GM23248 (cell line): Measurements from ENCODE around the gene ESYT2.

Experiments used
- EZH2 ChIP-seq: fragments of 200-600 bp; sonication (generic); IDR thresholded peaks from 2 replicates; pipeline ENCODE4 v1.6.1; 2018; ENCODE audit warnings: antibody characterized with exemption, mild to moderate bottlenecking; ENCODE audit not compliant: insufficient read depth, poor library complexity, severe bottlenecking
- EZH2phosphoT487 ChIP-seq: fragments of 200-600 bp; sonication (generic); IDR thresholded peaks from 2 replicates; pipeline ENCODE4 v1.6.1; 2018; ENCODE audit warnings: antibody characterized with exemption, moderate library complexity, mild to moderate bottlenecking, low read depth; ENCODE audit not compliant: insufficient read depth

GRCh38 chr7:158738841-158739240 lies 90.5 kb downstream of the ESYT2 start:
- TF ChIP-seq EZH2 (no peak), EZH2phosphoT487 (no peak)
